Muscle of leg (tissue), 11 donors: ENCODE measurements around the gene ST6GALNAC3. TPM values are rescaled to one million over a fixed set of nuclear protein-coding genes. Genes with fewer than 3 reads are reported as not detected.
"Not testable (repeated sequence)": the region's sequence is repeated elsewhere in the genome, so short reads cannot be mapped to it uniquely, and the experiment has no call there.

Experiments
- DNase-seq: peaks from one replicate; pipeline ENCODE4 v3.0.0; 2013
- H3K27ac ChIP-seq: one replicate; pipeline ENCODE4 v1.5.1; 2013; ENCODE audit warnings: mild to moderate bottlenecking, low read length, control low read depth
- H3K27me3 ChIP-seq: one replicate; pipeline ENCODE4 v1.6.1; 2013; ENCODE audit warnings: low read length; ENCODE audit not compliant: control insufficient read depth, insufficient read depth
- H3K36me3 ChIP-seq: one replicate; pipeline ENCODE4 v1.6.1; 2013; ENCODE audit warnings: low read length; ENCODE audit not compliant: control insufficient read depth, insufficient read depth
- H3K4me1 ChIP-seq: one replicate; pipeline ENCODE4 v1.6.1; 2013; ENCODE audit warnings: low read length; ENCODE audit not compliant: control insufficient read depth, insufficient read depth
- H3K4me3 ChIP-seq: one replicate; pipeline ENCODE4 v1.5.1; 2013; ENCODE audit warnings: low read length, control low read depth
- H3K9me3 ChIP-seq: replicated peaks from 2 replicates; pipeline ENCODE4 v1.6.1; 2013; ENCODE audit warnings: low read depth, low read length; ENCODE audit not compliant: control insufficient read depth
- WGBS: methylation state at CpG from one replicate; pipeline ENCODE4 v1.1.5; 2013; ENCODE audit warnings: missing lambda C conversion rate; ENCODE audit not compliant: insufficient coverage; 5-methylcytosine and 5-hydroxymethylcytosine counted together
- polyA plus RNA-seq, 8 donors: library from polyadenylated mRNA; unstranded; fragments of 120-200 nt; gene quantifications; one replicate each; pipeline versions ENCODE4 v1.2.1 to v1.2.3, GENCODE V29; 2013; ENCODE audit warnings: inconsistent platforms in 1 of 8, low replicate concordance in 1 of 8; ENCODE audit not compliant: insufficient read length in 8 of 8, insufficient read depth in 1 of 8
- total RNA-seq: library from RNA; stranded (reverse); fragments of 120-200 nt; gene quantifications from one replicate; pipeline ENCODE4 v1.2.4, GENCODE V29; 2013

ST6GALNAC3 gene
- total and polyA plus RNA-seq, 9 donors = 3.6 to 9.0 (median 6.4) TPM

DNA sequence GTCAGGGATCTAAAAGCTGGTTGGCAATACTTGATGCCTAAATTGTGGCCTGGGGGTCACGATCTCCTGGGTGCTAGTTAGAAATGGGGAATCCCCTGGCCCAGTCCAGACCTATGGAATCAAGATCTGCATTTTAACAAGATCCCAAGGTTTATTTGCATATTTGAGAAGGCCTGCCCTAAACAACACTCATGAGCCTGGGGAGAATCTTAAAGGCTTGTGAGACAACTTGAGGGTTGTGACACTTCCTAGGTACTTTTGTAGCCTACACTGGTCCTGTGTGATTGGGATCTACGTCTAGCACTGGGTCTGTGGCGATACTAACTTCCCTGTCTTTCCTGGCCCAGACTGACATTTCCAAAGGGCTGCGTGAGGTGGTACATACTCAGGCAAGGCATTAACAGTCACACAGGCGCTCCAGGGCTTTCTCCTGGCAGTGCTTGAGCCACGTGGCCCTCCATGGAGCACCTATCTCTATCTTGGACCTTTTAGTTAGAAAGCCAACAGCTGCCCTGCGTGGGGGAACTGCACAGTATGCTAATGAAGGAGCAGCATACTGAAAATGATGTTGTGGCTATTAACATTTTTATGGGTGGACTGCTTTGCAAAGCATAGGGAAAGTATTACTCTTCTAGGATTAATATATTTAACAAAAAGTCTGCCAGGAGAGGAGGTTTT is 263.1 kb downstream of the ST6GALNAC3 start:
- no peaks in the 10 kb centered on the region for H3K27me3 ChIP-seq
- H3K4me3 ChIP-seq = no peak overlapping the region
- no peaks in the 10 kb centered on the region for H3K36me3 ChIP-seq
- 76% methylated on average over 5 of the region's 7 CpGs for WGBS
- no peaks in the 10 kb centered on the region for H3K9me3 ChIP-seq
- H3K4me1 ChIP-seq = peaks cover 22% of the 10 kb centered on the region
- H3K27ac ChIP-seq = no peak overlapping the region
- DNase-seq = no peak

DNA sequence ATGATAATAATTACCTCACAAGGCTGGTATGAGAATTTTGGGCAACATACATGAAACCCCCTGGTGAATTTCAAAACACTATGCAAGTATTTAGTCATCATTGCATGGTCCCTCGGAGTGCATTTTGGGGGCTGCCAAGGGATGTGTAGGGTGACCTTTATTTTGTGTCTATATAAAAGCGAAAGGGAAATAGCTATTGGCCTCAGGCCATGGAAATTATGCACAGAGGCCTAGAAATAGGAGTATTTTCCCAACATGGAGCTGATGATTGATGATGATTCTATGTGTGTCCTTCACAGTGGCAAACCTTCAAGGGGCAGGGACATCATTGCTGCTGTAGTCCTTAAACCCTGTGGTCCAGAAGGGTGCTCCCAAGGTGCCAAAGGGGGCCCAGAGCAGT is 265.5 kb downstream of the ST6GALNAC3 start:
- WGBS = 40% methylated on average over 1 of the region's 2 CpGs
- Histone ChIP-seq H3K36me3 (no peaks in the 10 kb centered on the region), H3K9me3 (no peaks in the 10 kb centered on the region), H3K4me3 (no peak overlapping the region), H3K27me3 (no peaks in the 10 kb centered on the region), H3K27ac (no peak overlapping the region), H3K4me1 (peaks cover 22% of the 10 kb centered on the region)
- peak; percentile 35 for DNase-seq

- not testable (repeated sequence) for H3K4me3 ChIP-seq, H3K27me3 ChIP-seq, H3K27ac ChIP-seq, H3K36me3 ChIP-seq, DNase-seq, H3K9me3 ChIP-seq
- no CpG with 5 or more reads among the region's 3 CpGs for WGBS
- peaks cover 16% of the 10 kb centered on the region for H3K4me1 ChIP-seq
These were observed 267.3 kb downstream of the ST6GALNAC3 start for GRCh38 chr1:76341816-76342215.

DNA sequence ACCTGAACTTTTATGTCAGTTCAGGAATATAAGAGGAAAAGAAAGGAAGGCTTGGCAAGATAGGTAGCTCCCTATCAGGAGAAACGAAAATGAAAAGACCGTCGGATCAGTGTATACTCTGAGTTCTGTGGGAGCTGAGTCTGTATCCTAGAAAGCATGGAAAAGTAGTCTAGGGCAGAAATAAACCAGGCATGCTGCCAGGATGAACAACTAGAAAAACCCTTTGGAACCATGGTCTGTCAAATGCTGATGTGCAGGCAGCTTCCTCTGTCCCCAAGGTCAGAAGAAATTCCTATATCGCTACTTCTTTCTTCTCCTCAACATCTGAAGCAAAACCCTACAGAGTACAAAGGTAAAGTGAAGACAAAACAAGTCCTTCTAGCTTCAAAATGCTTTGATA is 268.8 kb downstream of the ST6GALNAC3 start:
- DNase-seq = peak; percentile 52
- Histone ChIP-seq H3K27ac (no peak overlapping the region), H3K27me3 (no peaks in the 10 kb centered on the region), H3K9me3 (no peaks in the 10 kb centered on the region), H3K4me3 (no peak overlapping the region), H3K36me3 (no peaks in the 10 kb centered on the region), H3K4me1 (peaks cover 5% of the 10 kb centered on the region)
- 50% methylated on average over 3 of the region's 4 CpGs for WGBS

GRCh38 chr1:76351655-76352054 is 277.1 kb downstream of the ST6GALNAC3 start:
- H3K27ac ChIP-seq = no peak overlapping the region
- no peak overlapping the region for H3K4me3 ChIP-seq
- 57% methylated on average over 2 of the region's 3 CpGs for WGBS
- H3K36me3 ChIP-seq = no peaks in the 10 kb centered on the region
- no peaks in the 10 kb centered on the region for H3K27me3 ChIP-seq
- DNase-seq = no peak
- H3K9me3 ChIP-seq = no peaks in the 10 kb centered on the region
- H3K4me1 ChIP-seq = no peaks in the 10 kb centered on the region

GRCh38 chr1:76352741-76353435 is 278.3 kb downstream of the ST6GALNAC3 start:
- no peaks in the 10 kb centered on the region for H3K36me3 ChIP-seq

DNA sequence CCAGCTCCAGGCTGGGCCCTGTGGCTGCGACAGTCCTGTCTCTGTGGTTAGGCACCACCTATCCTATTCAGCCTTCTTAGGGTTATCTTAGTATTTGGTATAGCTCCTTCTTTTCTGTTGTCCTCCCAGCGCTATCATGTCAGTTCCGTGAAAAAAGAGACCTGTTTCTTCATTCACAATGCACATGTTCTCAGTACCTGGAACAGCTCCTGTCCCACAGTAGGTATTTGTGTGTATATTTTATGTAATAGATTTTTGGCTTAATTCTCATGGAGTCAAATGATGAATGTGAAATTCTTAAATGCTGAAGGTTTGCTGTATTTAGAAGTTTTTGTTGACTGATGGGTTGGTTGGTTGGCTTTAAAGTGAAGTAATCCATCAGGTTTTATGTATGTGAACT is 279.7 kb downstream of the ST6GALNAC3 start:
- Histone ChIP-seq H3K27ac (no peak overlapping the region), H3K4me3 (no peak overlapping the region), H3K4me1 (no peaks in the 10 kb centered on the region), H3K9me3 (no peaks in the 10 kb centered on the region), H3K36me3 (no peaks in the 10 kb centered on the region), H3K27me3 (no peaks in the 10 kb centered on the region)
- no CpG with 5 or more reads among the region's 3 CpGs for WGBS
- no peak for DNase-seq

More at GRCh38 chr1:76352741-76353435, 278.3 kb downstream of the ST6GALNAC3 start:
- Histone ChIP-seq H3K4me3 (no peak overlapping the region), H3K27me3 (no peaks in the 10 kb centered on the region), H3K4me1 (no peaks in the 10 kb centered on the region), H3K9me3 (no peaks in the 10 kb centered on the region), H3K27ac (no peak overlapping the region)
- WGBS = 80% methylated on average over 5 of the region's 5 CpGs
- DNase-seq = no peak

GRCh38 chr1:76366726-76367125 is 292.2 kb downstream of the ST6GALNAC3 start:
- Histone ChIP-seq H3K27ac (no peak overlapping the region), H3K36me3 (no peaks in the 10 kb centered on the region), H3K9me3 (no peaks in the 10 kb centered on the region), H3K4me1 (no peaks in the 10 kb centered on the region), H3K4me3 (no peak overlapping the region), H3K27me3 (no peaks in the 10 kb centered on the region)
- WGBS = no CpG with 5 or more reads among the region's 1 CpG
- no peak for DNase-seq

GRCh38 chr1:76371941-76372340 is 297.4 kb downstream of the ST6GALNAC3 start:
- Histone ChIP-seq H3K27me3 (no peaks in the 10 kb centered on the region), H3K27ac (no peak overlapping the region)
- WGBS = no CpG with 5 or more reads among the region's 3 CpGs

DNA sequence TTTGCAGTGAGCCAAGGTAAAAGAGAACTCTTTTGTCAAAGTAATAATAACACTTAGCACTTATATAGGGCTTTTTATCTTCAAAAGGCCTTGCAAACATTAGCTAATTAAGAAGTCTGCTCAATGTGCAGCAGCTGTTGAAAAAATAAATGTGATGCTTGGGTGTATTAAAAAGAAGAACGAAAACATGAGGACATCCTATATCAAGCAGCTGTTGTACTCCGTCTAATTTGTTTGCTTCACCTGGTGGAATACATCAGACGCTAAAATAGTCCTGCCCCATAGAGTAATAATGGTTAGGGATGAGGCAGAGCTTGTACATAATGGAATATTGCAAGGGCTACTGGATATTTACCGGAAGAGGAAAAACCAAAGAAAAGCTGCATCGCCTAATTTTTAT is 299.5 kb downstream of the ST6GALNAC3 start:
- peak; percentile 61 for DNase-seq

More at GRCh38 chr1:76371941-76372340, 297.4 kb downstream of the ST6GALNAC3 start:
- no peaks in the 10 kb centered on the region for H3K36me3 ChIP-seq
- DNase-seq = peak; percentile 7
- H3K4me3 ChIP-seq = no peak overlapping the region
- H3K4me1 ChIP-seq = no peaks in the 10 kb centered on the region
- H3K9me3 ChIP-seq = no peaks in the 10 kb centered on the region

More for the DNA sequence above, 299.5 kb downstream of the ST6GALNAC3 start:
- Histone ChIP-seq H3K9me3 (no peaks in the 10 kb centered on the region), H3K27me3 (no peaks in the 10 kb centered on the region), H3K27ac (peak overlapping the region; percentile 57), H3K36me3 (no peaks in the 10 kb centered on the region), H3K4me1 (no peaks in the 10 kb centered on the region), H3K4me3 (no peak overlapping the region)
- WGBS = 80% methylated on average over 2 of the region's 5 CpGs
